Mesendoderm (in vitro differentiated cells): ENCODE data around the gene TTBK2. TPM values are rescaled to one million over a fixed set of nuclear protein-coding genes. Genes with fewer than 3 reads are reported as not detected.
"Not testable (repeated sequence)": the region's sequence is repeated elsewhere in the genome, so short reads cannot be mapped to it uniquely, and the experiment has no call there.

Source experiments
- DNase-seq: peaks from one replicate; pipeline ENCODE4 v3.0.0; 2013
- H2AK5ac ChIP-seq: 2 replicates; pipeline ENCODE4 v1.6.1; 2013; ENCODE audit warnings: low read length, inconsistent platforms
- H2BK120ac ChIP-seq: 2 replicates; pipeline ENCODE4 v1.6.1; 2013; ENCODE audit warnings: low read depth, mild to moderate bottlenecking, low read length, moderate library complexity, mixed read lengths
- H2BK15ac ChIP-seq: replicated peaks from 2 replicates; pipeline ENCODE4 v1.6.1; 2013; ENCODE audit warnings: low read depth, mild to moderate bottlenecking, moderate library complexity
- H2BK5ac ChIP-seq: 2 replicates; pipeline ENCODE4 v1.6.1; 2013; ENCODE audit warnings: low read length, inconsistent platforms
- H3K18ac ChIP-seq: 2 replicates; pipeline ENCODE4 v1.6.1; 2013; ENCODE audit warnings: mild to moderate bottlenecking, low read length, mixed read lengths
- H3K23ac ChIP-seq: one replicate; pipeline ENCODE4 v1.6.1; 2013; ENCODE audit warnings: low read length
- H3K27ac ChIP-seq: 2 replicates; pipeline ENCODE4 v1.5.1; 2013; ENCODE audit warnings: low read depth, mild to moderate bottlenecking, inconsistent platforms, low read length, moderate library complexity
- H3K27me3 ChIP-seq: 2 replicates; pipeline ENCODE4 v1.6.1; 2013; ENCODE audit warnings: low read length, control low read depth, mild to moderate bottlenecking, inconsistent platforms; ENCODE audit not compliant: insufficient read depth, poor library complexity
- H3K36me3 ChIP-seq: 2 replicates; pipeline ENCODE4 v1.6.1; 2013; ENCODE audit warnings: low read length, inconsistent platforms; ENCODE audit not compliant: control insufficient read depth, insufficient read depth
- H3K4ac ChIP-seq: one replicate; pipeline ENCODE4 v1.6.1; 2013; ENCODE audit warnings: low read depth, mild to moderate bottlenecking, low read length, moderate library complexity
- H3K4me1 ChIP-seq: 2 replicates; pipeline ENCODE4 v1.6.1; 2013; ENCODE audit warnings: low read depth, low read length, inconsistent platforms; ENCODE audit not compliant: control insufficient read depth
- H3K4me2 ChIP-seq: 2 replicates; pipeline ENCODE4 v1.6.1; 2013; ENCODE audit warnings: low read length
- H3K4me3 ChIP-seq: 2 replicates; pipeline ENCODE4 v1.5.1; 2013; ENCODE audit warnings: mild to moderate bottlenecking, low read length
- H3K56ac ChIP-seq: one replicate; pipeline ENCODE4 v1.6.1; 2013; ENCODE audit warnings: low read length
- H3K79me1 ChIP-seq: 2 replicates; pipeline ENCODE4 v1.6.1; 2013; ENCODE audit warnings: low read length, inconsistent platforms
- H3K79me2 ChIP-seq: 2 replicates; pipeline ENCODE4 v1.6.1; 2013; ENCODE audit warnings: mild to moderate bottlenecking, low read length; ENCODE audit not compliant: control insufficient read depth, insufficient read depth
- H3K9ac ChIP-seq: 2 replicates; pipeline ENCODE4 v1.6.1; 2013; ENCODE audit warnings: low read length, inconsistent platforms
- H4K5ac ChIP-seq: one replicate; pipeline ENCODE4 v1.6.1; 2013; ENCODE audit warnings: low read length
- H4K8ac ChIP-seq: one replicate; pipeline ENCODE4 v1.6.1; 2013; ENCODE audit warnings: low read depth, mild to moderate bottlenecking, control low read depth, low read length, moderate library complexity
- WGBS: extraction: QIAGEN DNeasy Blood & Tissue Kit; methylation state at CpG from one replicate; pipeline ENCODE4 v1.1.7; 2013; ENCODE audit warnings: low lambda C conversion rate, missing lambda C conversion rate; ENCODE audit not compliant: insufficient coverage; ENCODE audit errors: extremely low coverage; 5-methylcytosine and 5-hydroxymethylcytosine counted together
- polyA plus RNA-seq, 2 experiments: library from polyadenylated mRNA; stranded (reverse); fragments of 200-250 nt; gene quantifications; one replicate each; pipeline ENCODE4 v1.2.3, GENCODE V29; 2013

Gene TTBK2
- 3.1 TPM for polyA plus RNA-seq (2013, experiment 1 of 2)
- 3.3 TPM for polyA plus RNA-seq (2013, experiment 2 of 2)

DNA sequence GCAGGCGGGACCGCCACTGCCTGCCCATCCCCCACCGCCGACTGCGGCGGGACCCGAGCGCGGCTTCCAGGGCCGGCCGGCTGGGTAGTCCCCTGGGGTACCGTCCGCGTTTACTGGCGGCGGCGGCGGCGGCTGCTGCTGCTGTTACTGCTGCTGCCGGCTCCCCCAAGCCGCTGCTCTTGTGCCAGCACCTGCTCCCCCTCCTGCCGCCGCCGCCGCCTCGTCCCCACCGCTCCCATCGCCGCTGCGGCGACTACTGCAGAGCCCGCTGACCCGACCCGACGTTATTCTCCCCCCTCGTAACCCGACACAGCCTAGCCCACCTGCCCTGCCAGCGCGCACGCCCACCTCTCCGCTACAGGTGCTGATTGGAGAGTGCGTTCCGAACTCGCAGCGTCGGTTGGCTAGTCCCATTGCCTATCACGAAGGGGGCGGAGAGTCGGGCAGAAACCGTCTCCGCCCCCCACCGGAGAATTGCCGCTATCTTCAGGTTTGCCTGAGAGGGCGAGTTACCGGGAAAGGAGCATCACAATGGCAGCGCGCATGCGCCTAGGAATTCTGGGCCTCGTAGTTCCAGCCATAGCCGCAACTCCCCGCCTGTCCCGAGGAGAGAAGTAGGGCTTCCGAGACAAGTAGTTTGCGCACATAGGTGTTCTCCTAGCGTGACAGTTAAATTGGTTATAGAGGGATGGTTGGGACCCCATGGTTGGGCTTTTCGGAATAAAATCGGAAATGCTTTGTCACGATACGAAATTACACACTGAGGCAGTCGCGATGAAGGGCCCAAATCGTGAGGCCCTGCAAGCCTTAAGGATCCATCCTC is at the start of gene TTBK2:
Gene TTBK2, minus strand, starts transcription at position 260 of the 823 bp plus-strand sequence. CDS start 42,161 bp downstream, outside the sequence.
- H3K27me3 ChIP-seq: no peaks in the 10 kb centered on the region
- no peaks in the 10 kb centered on the region for H3K79me1 ChIP-seq
- H3K27ac ChIP-seq: peak within 1 kb of the TSS; percentile 9
- peak within 1 kb of the TSS; percentile 79 for H3K56ac ChIP-seq
- H3K4me2 ChIP-seq: peak within 1 kb of the TSS; percentile 86
- H3K18ac ChIP-seq: peak within 1 kb of the TSS; percentile 40
- no peaks in the 10 kb centered on the region for H3K36me3 ChIP-seq
- peaks cover 4% of the 10 kb centered on the region for H3K4me1 ChIP-seq
- H4K8ac ChIP-seq: peak within 1 kb of the TSS; percentile 30
- H3K4me3 ChIP-seq: peak within 1 kb of the TSS; percentile 45
- no peak within 1 kb of the TSS for H2BK15ac ChIP-seq
- H3K4ac ChIP-seq: no peak within 1 kb of the TSS
- H2BK5ac ChIP-seq: no peak within 1 kb of the TSS
- no peak within 1 kb of the TSS for H2AK5ac ChIP-seq
- WGBS: no CpG with 5 or more reads among the region's 72 CpGs
- peak; percentile 99 for DNase-seq
- no peak within 1 kb of the TSS for H2BK120ac ChIP-seq
- H3K9ac ChIP-seq: peak within 1 kb of the TSS; percentile 43
- no peak within 1 kb of the TSS for H3K23ac ChIP-seq
- H3K79me2 ChIP-seq: no peaks in the 10 kb centered on the region
- no peak within 1 kb of the TSS for H4K5ac ChIP-seq

DNA sequence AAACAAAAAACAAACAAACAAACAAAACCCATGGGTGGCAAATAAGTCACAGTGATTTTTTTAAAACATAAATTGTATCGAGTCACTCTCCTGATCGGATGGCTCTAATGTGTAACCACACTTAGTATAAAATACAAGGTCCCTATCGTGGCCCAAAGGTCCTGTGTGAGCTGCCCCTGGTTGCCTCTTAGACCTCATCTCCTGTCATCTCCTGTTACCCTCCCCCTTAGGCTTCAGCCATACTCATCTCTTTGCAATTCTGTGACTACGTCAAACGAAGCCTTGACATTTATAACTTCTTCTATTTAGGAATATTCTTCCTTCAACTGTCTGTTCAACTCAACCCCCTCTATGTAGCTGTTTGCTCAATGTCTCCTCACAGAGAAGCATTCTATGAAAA is 43.9 kb upstream of the TTBK2 start:
- Histone ChIP-seq H3K4ac (no peak overlapping the region), H3K4me1 (no peaks in the 10 kb centered on the region), H3K27me3 (no peaks in the 10 kb centered on the region), H3K4me3 (no peak overlapping the region), H3K23ac (no peak overlapping the region), H2AK5ac (no peak overlapping the region), H2BK120ac (no peak overlapping the region), H4K5ac (no peak overlapping the region), H3K18ac (no peak overlapping the region), H3K36me3 (peaks cover 5% of the 10 kb centered on the region), H3K56ac (no peak overlapping the region), H3K4me2 (no peak overlapping the region), H3K79me1 (no peaks in the 10 kb centered on the region), H3K9ac (no peak overlapping the region), H4K8ac (no peak overlapping the region), H3K27ac (no peak overlapping the region), H3K79me2 (no peaks in the 10 kb centered on the region), H2BK15ac (no peak overlapping the region), H2BK5ac (no peak overlapping the region)
- no peak for DNase-seq
- WGBS: no CpG with 5 or more reads among the region's 5 CpGs

DNA sequence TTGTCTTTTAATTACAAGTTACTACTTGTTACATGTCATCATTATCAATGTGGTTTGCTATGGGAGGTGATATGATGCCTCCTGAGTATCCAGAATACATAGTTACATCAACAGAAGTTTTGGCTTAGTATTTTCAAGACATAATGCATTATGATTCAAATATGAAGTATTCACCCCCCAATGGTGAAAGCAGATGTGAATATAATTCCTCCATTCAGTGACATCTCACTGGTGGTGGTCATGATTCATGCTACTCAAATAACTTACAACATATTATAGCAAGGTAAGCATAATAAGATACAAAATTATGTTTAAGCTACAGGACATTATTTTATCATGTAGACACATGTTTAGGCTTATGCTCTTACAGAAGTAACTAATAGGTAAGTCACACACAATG is 34.9 kb upstream of the TTBK2 start:
- Histone ChIP-seq H3K56ac (no peak overlapping the region), H3K9ac (no peak overlapping the region), H3K4me2 (no peak overlapping the region), H3K23ac (no peak overlapping the region), H4K5ac (no peak overlapping the region), H3K79me1 (no peaks in the 10 kb centered on the region), H3K4me3 (no peak overlapping the region), H2BK120ac (no peak overlapping the region), H3K27me3 (no peaks in the 10 kb centered on the region), H3K4ac (no peak overlapping the region), H2BK5ac (no peak overlapping the region), H3K79me2 (no peaks in the 10 kb centered on the region), H4K8ac (no peak overlapping the region), H3K18ac (no peak overlapping the region), H3K27ac (no peak overlapping the region), H2BK15ac (no peak overlapping the region), H3K36me3 (peaks cover 7% of the 10 kb centered on the region), H3K4me1 (no peaks in the 10 kb centered on the region), H2AK5ac (no peak overlapping the region)
- no peak for DNase-seq

DNA sequence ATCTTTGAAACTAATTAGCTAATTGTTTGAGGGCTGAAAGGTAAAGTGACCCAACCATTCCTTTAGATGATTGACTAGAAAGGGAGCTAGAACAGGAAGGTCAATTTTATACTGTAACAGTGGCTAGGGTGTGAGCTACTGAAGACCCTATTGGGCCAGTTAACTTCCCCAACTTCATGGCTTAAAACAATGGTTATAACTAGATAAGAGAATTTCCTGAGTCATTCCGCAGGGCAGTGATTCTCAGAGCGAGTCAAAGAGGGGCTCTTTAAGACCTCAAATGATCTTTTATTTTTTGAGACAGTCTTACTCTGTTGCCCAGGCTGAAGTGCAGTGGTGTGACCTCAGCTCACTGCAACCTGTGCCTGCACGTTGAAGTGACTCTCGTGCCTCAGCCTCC is 33.7 kb upstream of the TTBK2 start:
- H2AK5ac ChIP-seq: no peak overlapping the region
- no peak for DNase-seq
- H3K79me2 ChIP-seq: no peaks in the 10 kb centered on the region
- H2BK120ac ChIP-seq: no peak overlapping the region
- H3K36me3 ChIP-seq: peaks cover 4% of the 10 kb centered on the region
- WGBS: no CpG with 5 or more reads among the region's 4 CpGs
- no peaks in the 10 kb centered on the region for H3K79me1 ChIP-seq
- no peak overlapping the region for H2BK15ac ChIP-seq
- no peak overlapping the region for H3K4me2 ChIP-seq
- H4K8ac ChIP-seq: no peak overlapping the region
- no peak overlapping the region for H3K4me3 ChIP-seq
- no peak overlapping the region for H3K23ac ChIP-seq
- no peak overlapping the region for H3K18ac ChIP-seq
- H3K27ac ChIP-seq: no peak overlapping the region
- no peaks in the 10 kb centered on the region for H3K27me3 ChIP-seq
- H2BK5ac ChIP-seq: no peak overlapping the region
- H3K56ac ChIP-seq: no peak overlapping the region
- H3K4me1 ChIP-seq: no peaks in the 10 kb centered on the region
- H3K4ac ChIP-seq: no peak overlapping the region
- H4K5ac ChIP-seq: no peak overlapping the region
- no peak overlapping the region for H3K9ac ChIP-seq

DNA sequence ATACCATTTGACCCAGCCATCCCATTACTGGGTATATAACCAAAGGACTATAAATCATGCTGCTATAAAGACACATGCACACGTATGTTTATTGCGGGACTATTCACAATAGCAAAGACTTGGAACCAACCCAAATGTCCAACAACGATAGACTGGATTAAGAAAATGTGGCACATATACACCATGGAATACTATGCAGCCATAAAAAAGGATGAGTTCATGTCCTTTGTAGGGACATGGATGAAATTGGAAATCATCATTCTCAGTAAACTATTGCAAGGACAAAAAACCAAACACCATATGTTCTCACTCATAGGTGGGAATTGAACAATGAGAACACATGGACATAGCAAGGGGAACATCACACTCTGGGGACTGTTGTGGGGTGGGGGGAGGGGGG is 28.3 kb upstream of the TTBK2 start:
- not testable (repeated sequence) for H3K27me3 ChIP-seq, DNase-seq

DNA sequence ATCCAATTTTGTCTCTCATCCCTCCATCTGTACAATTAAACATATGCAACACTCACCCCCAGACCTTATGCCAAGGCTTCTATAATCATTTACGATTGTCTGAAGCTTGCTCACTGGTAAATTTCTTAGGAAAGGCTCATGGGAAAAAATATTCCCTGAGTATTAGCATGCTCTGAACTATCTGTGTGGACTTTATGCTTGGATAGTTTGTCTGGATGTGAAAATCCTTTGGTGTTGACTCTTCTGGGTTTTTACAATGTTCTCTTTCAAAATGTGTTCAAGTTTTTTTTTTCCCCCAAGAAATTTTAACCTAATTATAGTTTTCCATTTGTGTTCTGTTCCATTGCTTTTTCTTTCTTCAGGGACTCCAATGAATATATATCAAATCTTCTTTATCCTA is 19.9 kb upstream of the TTBK2 start:
- Histone ChIP-seq H3K9ac (no peak overlapping the region), H3K4me3 (no peak overlapping the region), H3K27ac (no peak overlapping the region), H4K5ac (no peak overlapping the region), H3K23ac (no peak overlapping the region), H2BK5ac (no peak overlapping the region), H2AK5ac (no peak overlapping the region), H3K18ac (no peak overlapping the region), H3K79me2 (no peaks in the 10 kb centered on the region), H3K27me3 (no peaks in the 10 kb centered on the region), H3K79me1 (no peaks in the 10 kb centered on the region), H3K4me1 (no peaks in the 10 kb centered on the region), H3K56ac (no peak overlapping the region), H2BK120ac (no peak overlapping the region), H3K36me3 (peaks cover 3% of the 10 kb centered on the region), H3K4ac (no peak overlapping the region), H3K4me2 (no peak overlapping the region), H2BK15ac (no peak overlapping the region), H4K8ac (no peak overlapping the region)
- DNase-seq: no peak
- no CpG with 5 or more reads among the region's 1 CpG for WGBS

More for the DNA sequence above, 28.3 kb upstream of the TTBK2 start:
- not testable (repeated sequence) for H3K4me2 ChIP-seq, H3K23ac ChIP-seq, H3K56ac ChIP-seq, H4K5ac ChIP-seq, H2AK5ac ChIP-seq, H3K4me3 ChIP-seq, H3K79me1 ChIP-seq, H3K27ac ChIP-seq, H3K4ac ChIP-seq, H4K8ac ChIP-seq, H3K36me3 ChIP-seq, H3K4me1 ChIP-seq, H3K18ac ChIP-seq, H2BK5ac ChIP-seq, H3K79me2 ChIP-seq, H2BK15ac ChIP-seq, H2BK120ac ChIP-seq, H3K9ac ChIP-seq
- no CpG with 5 or more reads among the region's 3 CpGs for WGBS
